SK-N-SH treated with all-trans-retinoic acid at 6 μM for 48 hours (cell line): ENCODE measurements around the gene FIGNL2.

ENCODE experiments used
- ATAC-seq: fragments of 200-7000 bp; cut with Tn5 transposase; 3 replicates; pipeline ENCODE4 v1.9.1; 2020; ENCODE audit warnings: mild to moderate bottlenecking, moderate library complexity
- ARNTL ChIP-seq: fragments of 450-650 bp; formaldehyde crosslinking; IDR thresholded peaks from 2 replicates; pipeline ENCODE4 v1.5.0; 2020; ENCODE audit warnings: low read depth, mild to moderate bottlenecking, moderate library complexity, borderline replicate concordance
- BACH2 ChIP-seq: fragments of 250-450 bp; sonication (Bioruptor Pico); IDR thresholded peaks from 2 replicates; pipeline ENCODE4 v1.9.0; 2021; ENCODE audit warnings: mild to moderate bottlenecking, borderline replicate concordance
- CSDC2 ChIP-seq: fragments of 250-450 bp; sonication (Bioruptor Pico); IDR thresholded peaks from 2 replicates; pipeline ENCODE4 v1.5.0; 2020; ENCODE audit warnings: mild to moderate bottlenecking, moderate library complexity
- CSRNP3 ChIP-seq: fragments of 250-450 bp; sonication (Bioruptor Pico); IDR thresholded peaks from 2 replicates; pipeline ENCODE4 v1.5.1; 2021; ENCODE audit warnings: mild to moderate bottlenecking, moderate library complexity
- GLIS3 ChIP-seq: fragments of 250-450 bp; sonication (Bioruptor Pico); IDR thresholded peaks from 2 replicates; pipeline ENCODE4 v1.5.0; 2020; ENCODE audit warnings: mild to moderate bottlenecking, moderate library complexity
- OSR1 ChIP-seq: fragments of 250-450 bp; sonication (Bioruptor Pico); IDR thresholded peaks from 2 replicates; pipeline ENCODE4 v1.8.0; 2022; ENCODE audit warnings: moderate library complexity, mild to moderate bottlenecking, inconsistent platforms
- PPARA ChIP-seq: fragments of 250-450 bp; sonication (Bioruptor Pico); IDR thresholded peaks from 2 replicates; pipeline ENCODE4 v1.5.0; 2020; ENCODE audit warnings: mild to moderate bottlenecking, borderline replicate concordance
- RARB ChIP-seq: fragments of 250-450 bp; sonication (Bioruptor Pico); IDR thresholded peaks from 2 replicates; pipeline ENCODE4 v1.8.0; 2021; ENCODE audit warnings: mild to moderate bottlenecking, moderate library complexity
- SNAI2 ChIP-seq: fragments of 250-450 bp; sonication (Bioruptor Pico); IDR thresholded peaks from 2 replicates; pipeline ENCODE4 v1.5.0; 2020; ENCODE audit warnings: mild to moderate bottlenecking, moderate library complexity
- TCF4 ChIP-seq: fragments of 250-450 bp; sonication (Bioruptor Pico); IDR thresholded peaks from 2 replicates; pipeline ENCODE4 v1.8.0; 2021; ENCODE audit warnings: mild to moderate bottlenecking, moderate library complexity, borderline replicate concordance
- TSHZ2 ChIP-seq: fragments of 250-450 bp; sonication (Bioruptor Pico); IDR thresholded peaks from 2 replicates; pipeline ENCODE4 v1.5.0; 2020; ENCODE audit warnings: mild to moderate bottlenecking, moderate library complexity
- ZC3H10 ChIP-seq: fragments of 250-450 bp; sonication (Bioruptor Pico); IDR thresholded peaks from 2 replicates; pipeline ENCODE4 v1.5.1; 2021; ENCODE audit warnings: mild to moderate bottlenecking, moderate library complexity
- ZFP3 ChIP-seq: fragments of 250-450 bp; sonication (Bioruptor Pico); IDR thresholded peaks from 2 replicates; pipeline ENCODE4 v1.5.0; 2020; ENCODE audit warnings: mild to moderate bottlenecking, moderate library complexity
- ZFP30 ChIP-seq: fragments of 450-650 bp; formaldehyde crosslinking; IDR thresholded peaks from 2 replicates; pipeline ENCODE4 v1.5.0; 2022; ENCODE audit warnings: mild to moderate bottlenecking, moderate library complexity
- ZNF565 ChIP-seq: fragments of 450-650 bp; formaldehyde crosslinking; conservative IDR thresholded peaks from 2 replicates; pipeline ENCODE4 v1.5.0; 2020; ENCODE audit warnings: low read depth, mild to moderate bottlenecking, moderate library complexity
- ZNF70 ChIP-seq: fragments of 450-650 bp; formaldehyde crosslinking; IDR thresholded peaks from 2 replicates; pipeline ENCODE4 v1.5.0; 2020; ENCODE audit warnings: mild to moderate bottlenecking, moderate library complexity
- ZNF8 ChIP-seq: fragments of 450-650 bp; formaldehyde crosslinking; IDR thresholded peaks from 2 replicates; pipeline ENCODE4 v1.5.0; 2020; ENCODE audit warnings: mild to moderate bottlenecking, moderate library complexity
- TF ChIP-seq, protein P1 (sequence below): fragments of 250-450 bp; sonication (Bioruptor Pico); IDR thresholded peaks from 2 replicates; pipeline ENCODE4 v1.5.1; 2020; ENCODE audit warnings: low read depth, mild to moderate bottlenecking, moderate library complexity
- TF ChIP-seq, protein P2 (sequence below): fragments of 250-450 bp; sonication (Bioruptor Pico); IDR thresholded peaks from 2 replicates; pipeline ENCODE4 v1.8.0; 2020; ENCODE audit warnings: mild to moderate bottlenecking, moderate library complexity, borderline replicate concordance
- TF ChIP-seq, protein P3 (sequence below): fragments of 250-450 bp; sonication (Bioruptor Pico); IDR thresholded peaks from 2 replicates; pipeline ENCODE4 v1.8.0; 2021; ENCODE audit warnings: low read depth, mild to moderate bottlenecking, moderate library complexity, borderline replicate concordance

The FIGNL2 gene

GRCh38 chr12:51838762-51839161, 9.8 kb downstream of the FIGNL2 start:
- no peak; the same call in 2 of the 3 replicates for ATAC-seq
- TF ChIP-seq ZFP3 (CRISPR knock-in tag) (no peak), ZFP30 (no peak), GLIS3 (CRISPR knock-in tag) (no peak), ZNF8 (CRISPR knock-in tag) (no peak), ARNTL (CRISPR knock-in tag) (no peak), CSDC2 (CRISPR knock-in tag) (no peak), OSR1 (CRISPR knock-in tag) (no peak), ZNF565 (CRISPR knock-in tag) (no peak), ZC3H10 (CRISPR knock-in tag) (no peak), TSHZ2 (no peak), TCF4 (CRISPR knock-in tag) (no peak), RARB (CRISPR knock-in tag) (no peak), PPARA (no peak), SNAI2 (CRISPR knock-in tag) (no peak)
- TF ChIP-seq, protein P1, sequence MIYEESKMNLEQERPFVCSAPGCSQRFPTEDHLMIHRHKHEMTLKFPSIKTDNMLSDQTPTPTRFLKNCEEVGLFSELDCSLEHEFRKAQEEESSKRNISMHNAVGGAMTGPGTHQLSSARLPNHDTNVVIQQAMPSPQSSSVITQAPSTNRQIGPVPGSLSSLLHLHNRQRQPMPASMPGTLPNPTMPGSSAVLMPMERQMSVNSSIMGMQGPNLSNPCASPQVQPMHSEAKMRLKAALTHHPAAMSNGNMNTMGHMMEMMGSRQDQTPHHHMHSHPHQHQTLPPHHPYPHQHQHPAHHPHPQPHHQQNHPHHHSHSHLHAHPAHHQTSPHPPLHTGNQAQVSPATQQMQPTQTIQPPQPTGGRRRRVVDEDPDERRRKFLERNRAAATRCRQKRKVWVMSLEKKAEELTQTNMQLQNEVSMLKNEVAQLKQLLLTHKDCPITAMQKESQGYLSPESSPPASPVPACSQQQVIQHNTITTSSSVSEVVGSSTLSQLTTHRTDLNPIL (CRISPR knock-in tag) = no peak
- TF ChIP-seq, protein P2, sequence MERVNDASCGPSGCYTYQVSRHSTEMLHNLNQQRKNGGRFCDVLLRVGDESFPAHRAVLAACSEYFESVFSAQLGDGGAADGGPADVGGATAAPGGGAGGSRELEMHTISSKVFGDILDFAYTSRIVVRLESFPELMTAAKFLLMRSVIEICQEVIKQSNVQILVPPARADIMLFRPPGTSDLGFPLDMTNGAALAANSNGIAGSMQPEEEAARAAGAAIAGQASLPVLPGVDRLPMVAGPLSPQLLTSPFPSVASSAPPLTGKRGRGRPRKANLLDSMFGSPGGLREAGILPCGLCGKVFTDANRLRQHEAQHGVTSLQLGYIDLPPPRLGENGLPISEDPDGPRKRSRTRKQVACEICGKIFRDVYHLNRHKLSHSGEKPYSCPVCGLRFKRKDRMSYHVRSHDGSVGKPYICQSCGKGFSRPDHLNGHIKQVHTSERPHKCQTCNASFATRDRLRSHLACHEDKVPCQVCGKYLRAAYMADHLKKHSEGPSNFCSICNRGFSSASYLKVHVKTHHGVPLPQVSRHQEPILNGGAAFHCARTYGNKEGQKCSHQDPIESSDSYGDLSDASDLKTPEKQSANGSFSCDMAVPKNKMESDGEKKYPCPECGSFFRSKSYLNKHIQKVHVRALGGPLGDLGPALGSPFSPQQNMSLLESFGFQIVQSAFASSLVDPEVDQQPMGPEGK = no peak
- TF ChIP-seq, protein P3, sequence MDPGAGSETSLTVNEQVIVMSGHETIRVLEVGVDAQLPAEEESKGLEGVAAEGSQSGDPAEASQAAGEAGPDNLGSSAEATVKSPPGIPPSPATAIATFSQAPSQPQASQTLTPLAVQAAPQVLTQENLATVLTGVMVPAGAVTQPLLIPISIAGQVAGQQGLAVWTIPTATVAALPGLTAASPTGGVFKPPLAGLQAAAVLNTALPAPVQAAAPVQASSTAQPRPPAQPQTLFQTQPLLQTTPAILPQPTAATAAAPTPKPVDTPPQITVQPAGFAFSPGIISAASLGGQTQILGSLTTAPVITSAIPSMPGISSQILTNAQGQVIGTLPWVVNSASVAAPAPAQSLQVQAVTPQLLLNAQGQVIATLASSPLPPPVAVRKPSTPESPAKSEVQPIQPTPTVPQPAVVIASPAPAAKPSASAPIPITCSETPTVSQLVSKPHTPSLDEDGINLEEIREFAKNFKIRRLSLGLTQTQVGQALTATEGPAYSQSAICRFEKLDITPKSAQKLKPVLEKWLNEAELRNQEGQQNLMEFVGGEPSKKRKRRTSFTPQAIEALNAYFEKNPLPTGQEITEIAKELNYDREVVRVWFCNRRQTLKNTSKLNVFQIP = no peak

DNA sequence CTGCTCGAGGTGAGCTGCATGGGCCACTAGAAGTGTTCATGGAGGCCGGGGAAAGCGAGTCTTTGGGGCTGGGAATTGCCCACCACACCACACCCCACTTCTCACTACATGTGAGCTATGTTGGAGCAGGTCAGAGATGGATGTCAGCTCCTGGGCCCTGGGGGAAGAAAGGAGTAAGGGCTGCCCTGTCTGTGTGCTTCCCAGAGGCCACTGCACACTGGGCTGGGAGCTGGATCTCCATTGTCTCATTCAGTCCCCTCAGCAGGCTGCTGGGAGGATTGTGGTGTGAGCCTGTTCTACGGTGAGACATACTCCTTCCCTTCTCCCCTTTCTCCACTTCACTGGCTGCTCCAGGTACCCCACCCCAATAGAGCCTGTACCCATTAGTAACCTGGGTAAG, 10.5 kb downstream of the FIGNL2 start:
- ATAC-seq = no peak
- TF ChIP-seq CSRNP3 (CRISPR knock-in tag) (no peak), ZFP30 (no peak), RARB (CRISPR knock-in tag) (no peak), TCF4 (CRISPR knock-in tag) (no peak), ZNF8 (CRISPR knock-in tag) (no peak), ZNF565 (CRISPR knock-in tag) (no peak), GLIS3 (CRISPR knock-in tag) (no peak), ZC3H10 (CRISPR knock-in tag) (no peak), OSR1 (CRISPR knock-in tag) (no peak), TSHZ2 (no peak), ZNF70 (CRISPR knock-in tag) (no peak), ARNTL (CRISPR knock-in tag) (no peak), BACH2 (CRISPR knock-in tag) (no peak), CSDC2 (CRISPR knock-in tag) (no peak)
- TF ChIP-seq, protein P1 (CRISPR knock-in tag) = no peak
- TF ChIP-seq, protein P2 = no peak
- TF ChIP-seq, protein P3 = no peak
